Measurements from ENCODE around the gene HS3ST6.
"Not testable (repeated sequence)": the region's sequence is repeated elsewhere in the genome, so short reads cannot be mapped to it uniquely, and the experiment has no call there.

HS3ST6 gene

DNA sequence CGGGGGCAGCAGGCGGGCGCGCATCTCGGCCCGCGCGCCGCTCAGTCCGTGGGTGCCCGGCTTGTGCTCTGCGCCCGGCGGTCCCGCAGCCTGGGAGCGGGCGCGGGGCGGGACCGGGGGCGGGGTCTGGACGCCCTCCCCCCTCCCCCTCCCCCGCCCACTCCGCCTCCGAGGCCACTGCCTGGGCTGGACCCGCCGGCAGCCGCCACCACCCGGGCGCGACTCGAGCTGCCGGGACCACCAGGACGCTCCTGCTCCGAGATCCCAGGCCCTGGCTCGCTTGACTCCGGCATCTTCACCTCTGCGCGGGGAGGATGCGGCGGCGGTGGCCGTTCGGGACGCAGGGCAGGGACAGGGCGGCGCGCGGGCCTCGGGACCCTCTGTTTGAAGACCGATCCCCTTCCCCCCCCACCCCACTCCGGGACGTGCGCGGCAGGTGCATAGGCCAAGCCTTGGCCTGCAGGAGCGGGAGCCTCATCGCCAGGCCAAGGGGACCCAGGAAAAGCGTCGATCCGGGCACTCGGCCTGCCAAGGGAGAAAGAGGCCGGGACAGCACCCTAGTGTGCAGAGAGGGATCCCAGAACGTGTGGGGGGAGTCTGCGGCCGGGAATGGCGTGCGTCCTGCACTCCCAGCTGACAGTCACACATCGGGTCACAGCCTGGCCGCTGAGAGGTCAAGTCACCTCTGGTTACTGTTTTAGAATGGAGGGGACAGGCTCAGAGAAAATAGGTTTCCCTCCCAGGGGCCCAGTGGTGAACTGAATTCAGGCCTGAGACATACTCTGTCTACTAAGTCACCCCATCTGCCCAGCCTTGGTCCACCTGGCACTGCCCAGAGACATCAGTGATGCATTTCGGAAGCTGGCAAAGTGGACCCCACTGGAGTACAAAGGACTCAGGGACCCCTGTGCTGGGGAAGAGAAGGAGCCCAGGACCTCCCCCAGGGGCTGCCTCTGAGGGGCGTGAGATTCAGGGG is at the start of gene HS3ST6:
Gene HS3ST6 (minus strand): TSS at position 65 of the 976 bp plus-strand sequence. CDS start 92 bp downstream, outside the sequence.
- H3K4me3 ChIP-seq (ENCODE audit: low read length): no peak within 1 kb of the TSS
- H3K36me3 ChIP-seq (ENCODE audit: control insufficient read depth, insufficient read depth, low read length): no peaks in the 10 kb centered on the region
- H3K4me1 ChIP-seq (ENCODE audit: control insufficient read depth, insufficient read depth, low read length): no peaks in the 10 kb centered on the region
- no peak within 1 kb of the TSS for H3K27ac ChIP-seq (ENCODE audit: low read depth, low read length)
- H3K27me3 ChIP-seq (ENCODE audit: control insufficient read depth, insufficient read depth, low read length): peaks cover 34% of the 10 kb centered on the region
- no peak within 1 kb of the TSS for H3K9ac ChIP-seq (ENCODE audit: low read length)

DNA sequence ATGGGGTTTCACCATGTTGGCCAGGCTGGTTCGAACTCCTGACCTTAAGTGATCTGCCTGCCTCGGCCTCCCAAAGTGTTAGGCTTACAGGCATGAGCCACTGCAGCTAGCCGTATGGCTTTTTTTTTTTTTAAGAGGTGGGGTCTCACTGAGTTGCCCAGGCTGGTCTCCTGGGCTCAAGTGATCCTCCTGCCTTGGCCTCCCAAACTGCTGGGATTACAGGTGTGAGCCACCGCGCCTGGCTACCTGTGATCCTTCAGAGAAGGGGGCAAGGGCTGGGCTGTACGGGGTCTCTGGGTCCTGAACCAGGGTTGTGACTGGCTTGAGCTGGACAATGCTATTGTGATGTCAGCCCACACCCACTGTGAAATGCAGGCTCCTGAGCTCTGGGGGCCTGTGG is 48.2 kb upstream of the HS3ST6 start, which contains the start of gene RNF151:
Gene RNF151 (plus strand): TSS at position 397 of the 400 bp plus-strand sequence. CDS start 26 bp downstream, outside the sequence.
- no peaks in the 10 kb centered on the region for H3K27me3 ChIP-seq (ENCODE audit: control insufficient read depth, insufficient read depth, low read length)
- peaks cover 14% of the 10 kb centered on the region for H3K36me3 ChIP-seq (ENCODE audit: control insufficient read depth, insufficient read depth, low read length)
- H3K4me3 ChIP-seq (ENCODE audit: low read length): peak within 1 kb of the TSS; percentile 77
- no peak within 1 kb of the TSS for H3K9ac ChIP-seq (ENCODE audit: low read length)
- peaks cover 14% of the 10 kb centered on the region for H3K4me1 ChIP-seq (ENCODE audit: control insufficient read depth, insufficient read depth, low read length)
- peak within 1 kb of the TSS; percentile 95 for H3K27ac ChIP-seq (ENCODE audit: low read depth, low read length)

GRCh38 chr16:1965396-1966001 is 47.3 kb upstream of the HS3ST6 start:
- Histone ChIP-seq H3K4me1 (ENCODE audit: control insufficient read depth, insufficient read depth, low read length) (peaks cover 15% of the 10 kb centered on the region), H3K27me3 (ENCODE audit: control insufficient read depth, insufficient read depth, low read length) (no peaks in the 10 kb centered on the region), H3K27ac (ENCODE audit: low read depth, low read length) (peak overlapping the region; percentile 95), H3K4me3 (ENCODE audit: low read length) (peak overlapping the region; percentile 77), H3K9ac (ENCODE audit: low read length) (peak overlapping the region; percentile 84), H3K36me3 (ENCODE audit: control insufficient read depth, insufficient read depth, low read length) (peaks cover 16% of the 10 kb centered on the region)

DNA sequence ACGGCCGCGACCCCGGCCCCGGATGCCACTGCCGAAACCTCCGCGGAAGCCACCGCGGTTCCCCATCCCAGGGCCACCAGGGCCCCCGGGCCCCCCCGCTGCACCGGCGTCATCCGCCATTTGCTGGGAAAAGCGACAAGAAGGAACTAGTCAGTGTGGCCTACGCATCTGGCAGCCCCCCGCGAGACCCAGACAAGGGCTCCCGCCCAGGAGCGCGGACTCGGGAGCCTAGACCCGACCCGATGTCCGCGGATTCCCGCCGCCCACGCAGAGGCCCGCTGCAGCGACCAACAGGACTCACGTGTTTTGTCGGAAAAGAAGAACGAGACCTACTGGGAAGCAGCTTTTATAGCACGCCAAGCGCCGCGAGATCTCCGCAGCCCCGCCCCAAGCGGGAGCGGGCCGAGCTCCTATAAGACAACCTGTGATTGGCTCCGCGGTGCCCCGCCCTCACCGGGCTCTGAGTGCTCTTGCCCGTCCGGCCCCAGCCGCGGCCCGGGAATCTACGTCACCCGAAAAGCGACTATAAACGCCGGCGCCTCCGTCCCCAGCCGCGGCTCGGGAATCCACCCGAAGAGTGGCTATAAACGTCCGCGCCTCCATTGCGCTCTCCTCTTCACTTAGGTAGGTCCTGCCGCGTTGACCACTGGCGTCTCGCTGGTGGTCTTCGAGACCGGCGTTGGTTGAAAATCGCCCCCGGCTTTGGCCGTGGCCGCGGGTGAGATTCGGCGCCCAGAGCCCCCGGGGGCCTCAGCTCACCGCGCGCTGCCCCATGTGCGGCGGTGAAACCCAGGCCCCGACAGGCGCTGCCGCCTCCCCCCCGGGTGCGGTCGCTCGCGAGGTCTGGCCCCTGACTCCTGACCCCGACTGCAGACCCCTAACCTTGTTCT is 46.5 kb upstream of the HS3ST6 start, which contains the start of gene RPS2:
Gene RPS2 (minus strand): TSS at position 321 of the 890 bp plus-strand sequence. CDS start 201 bp downstream, at position 120.
- H3K27ac ChIP-seq (ENCODE audit: low read depth, low read length): peak within 1 kb of the TSS; percentile 95
- no peaks in the 10 kb centered on the region for H3K27me3 ChIP-seq (ENCODE audit: control insufficient read depth, insufficient read depth, low read length)
- peak within 1 kb of the TSS; percentile 80 for H3K4me3 ChIP-seq (ENCODE audit: low read length)
- H3K9ac ChIP-seq (ENCODE audit: low read length): peak within 1 kb of the TSS; percentile 84
- H3K4me1 ChIP-seq (ENCODE audit: control insufficient read depth, insufficient read depth, low read length): peaks cover 18% of the 10 kb centered on the region
- H3K36me3 ChIP-seq (ENCODE audit: control insufficient read depth, insufficient read depth, low read length): peaks cover 16% of the 10 kb centered on the region

DNA sequence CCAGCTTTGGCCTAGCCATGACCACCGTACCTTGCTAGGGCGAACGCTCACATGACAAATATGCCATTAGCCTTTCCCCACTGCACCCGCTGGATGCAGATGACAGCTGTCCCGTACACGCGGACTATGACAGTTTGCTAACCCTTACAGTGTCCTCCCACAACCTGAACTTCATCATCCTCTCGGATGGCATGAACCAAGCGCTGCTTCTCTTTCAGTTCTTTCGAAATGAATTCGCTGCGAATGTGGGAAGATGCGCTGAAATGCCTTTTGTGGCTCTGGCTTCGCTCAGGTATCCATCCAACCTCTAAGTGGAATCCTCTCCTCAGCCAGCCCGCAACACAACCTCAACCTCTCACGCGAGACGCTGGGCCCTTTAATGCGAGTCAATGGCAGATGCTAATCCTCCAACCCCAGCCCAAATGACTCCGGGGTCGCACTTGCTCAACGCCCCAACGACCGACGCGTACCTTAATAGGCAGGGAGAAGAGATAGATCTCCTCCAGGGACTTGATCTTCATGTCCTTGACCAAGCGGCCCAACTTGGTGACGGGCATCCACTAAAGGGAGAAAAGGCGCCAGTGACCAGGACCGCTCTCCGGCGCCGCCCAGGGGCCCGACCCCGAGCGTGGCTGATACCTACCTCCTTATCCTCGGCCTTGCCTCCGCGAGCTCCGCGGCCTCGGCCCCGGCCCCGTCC is 45.7 kb upstream of the HS3ST6 start:
- Histone ChIP-seq H3K4me1 (ENCODE audit: control insufficient read depth, insufficient read depth, low read length) (peaks cover 19% of the 10 kb centered on the region), H3K27me3 (ENCODE audit: control insufficient read depth, insufficient read depth, low read length) (no peaks in the 10 kb centered on the region), H3K4me3 (ENCODE audit: low read length) (peak overlapping the region; percentile 80), H3K27ac (ENCODE audit: low read depth, low read length) (peak overlapping the region; percentile 95), H3K9ac (ENCODE audit: low read length) (peak overlapping the region; percentile 59), H3K36me3 (ENCODE audit: control insufficient read depth, insufficient read depth, low read length) (peaks cover 16% of the 10 kb centered on the region)

DNA sequence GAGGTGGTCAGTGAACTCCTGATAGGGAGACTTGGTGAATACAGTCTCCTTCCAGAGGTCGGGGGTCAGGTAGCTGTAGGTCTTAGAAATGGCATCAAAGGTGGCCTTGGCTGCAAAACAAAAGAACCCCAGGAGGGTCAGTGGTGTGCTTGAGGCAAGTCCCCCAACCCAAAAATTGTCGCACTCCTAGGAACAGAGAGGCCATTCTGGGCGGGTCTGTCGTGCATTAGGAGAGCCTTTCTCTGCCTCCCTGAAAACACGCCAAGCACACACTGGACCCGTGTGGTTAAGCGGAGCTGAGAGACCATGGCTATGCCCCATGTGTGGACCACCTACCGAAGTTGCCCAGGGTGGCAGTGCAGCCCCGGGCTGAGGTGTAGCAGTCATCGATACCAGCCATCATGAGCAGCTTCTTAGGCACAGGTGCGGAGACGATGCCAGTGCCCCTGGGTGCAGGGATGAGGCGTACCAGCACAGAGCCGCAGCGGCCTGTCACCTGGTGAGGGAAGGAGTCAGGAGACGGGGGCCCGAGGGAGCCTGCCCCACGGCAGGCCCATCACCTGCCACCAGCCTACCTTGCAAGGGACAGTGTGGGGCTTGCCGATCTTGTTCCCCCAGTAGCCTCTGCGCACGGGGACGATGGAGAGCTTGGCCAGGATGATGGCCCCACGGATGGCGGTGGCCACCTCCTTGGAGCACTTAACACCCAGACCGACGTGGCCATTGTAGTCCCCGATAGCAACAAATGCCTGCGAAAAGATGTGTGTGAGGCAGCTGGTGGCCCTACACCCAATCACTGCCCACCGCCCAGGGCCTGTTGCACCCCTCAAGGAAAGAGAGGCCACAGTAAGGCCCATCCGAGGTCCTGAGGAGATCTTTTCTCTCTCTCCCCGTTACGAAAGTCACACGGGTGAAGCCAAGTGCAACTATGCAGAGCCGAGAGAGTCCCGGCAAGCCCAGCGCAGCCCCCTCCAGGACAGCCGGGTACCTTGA is 44.2 kb upstream of the HS3ST6 start:
- H3K4me1 ChIP-seq (ENCODE audit: control insufficient read depth, insufficient read depth, low read length): peaks cover 22% of the 10 kb centered on the region
- H3K27ac ChIP-seq (ENCODE audit: low read depth, low read length); H3K9ac ChIP-seq (ENCODE audit: low read length); H3K27me3 ChIP-seq (ENCODE audit: control insufficient read depth, insufficient read depth, low read length); H3K4me3 ChIP-seq (ENCODE audit: low read length): not testable (repeated sequence)
- H3K36me3 ChIP-seq (ENCODE audit: control insufficient read depth, insufficient read depth, low read length): peaks cover 16% of the 10 kb centered on the region

DNA sequence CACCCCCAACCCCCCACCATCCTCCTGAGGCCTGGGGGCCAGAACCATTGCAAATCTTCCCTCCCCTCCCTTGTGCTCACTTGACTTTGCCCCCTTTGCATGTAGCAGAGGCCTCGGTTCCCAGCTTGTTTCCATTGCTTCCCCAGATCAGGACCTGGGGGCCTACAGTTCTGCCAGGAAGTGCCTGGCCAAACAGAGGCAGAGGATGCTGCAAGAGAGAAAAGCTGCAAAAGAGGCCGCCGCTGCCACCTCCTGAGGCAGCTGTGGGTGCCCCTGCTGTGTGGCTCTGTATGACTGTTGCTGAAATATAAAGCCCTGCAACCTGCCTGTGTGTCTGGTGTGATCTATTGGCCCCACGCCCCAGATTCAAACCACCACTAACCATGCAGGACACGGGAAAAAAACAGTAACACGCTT is 43.4 kb upstream of the HS3ST6 start:
- Histone ChIP-seq H3K9ac (ENCODE audit: low read length) (no peak overlapping the region), H3K27me3 (ENCODE audit: control insufficient read depth, insufficient read depth, low read length) (no peaks in the 10 kb centered on the region), H3K4me1 (ENCODE audit: control insufficient read depth, insufficient read depth, low read length) (peaks cover 22% of the 10 kb centered on the region), H3K27ac (ENCODE audit: low read depth, low read length) (no peak overlapping the region), H3K4me3 (ENCODE audit: low read length) (no peak overlapping the region), H3K36me3 (ENCODE audit: control insufficient read depth, insufficient read depth, low read length) (peaks cover 16% of the 10 kb centered on the region)

- no peak overlapping the region for H3K27ac ChIP-seq (ENCODE audit: low read depth, low read length)
- no peaks in the 10 kb centered on the region for H3K27me3 ChIP-seq (ENCODE audit: control insufficient read depth, insufficient read depth, low read length)
- peaks cover 16% of the 10 kb centered on the region for H3K36me3 ChIP-seq (ENCODE audit: control insufficient read depth, insufficient read depth, low read length)
- H3K4me3 ChIP-seq (ENCODE audit: low read length): peak overlapping the region; percentile 84
- peaks cover 22% of the 10 kb centered on the region for H3K4me1 ChIP-seq (ENCODE audit: control insufficient read depth, insufficient read depth, low read length)
- H3K9ac ChIP-seq (ENCODE audit: low read length): no peak overlapping the region
These were observed 42.7 kb upstream of the HS3ST6 start for GRCh38 chr16:1960665-1961630.

DNA sequence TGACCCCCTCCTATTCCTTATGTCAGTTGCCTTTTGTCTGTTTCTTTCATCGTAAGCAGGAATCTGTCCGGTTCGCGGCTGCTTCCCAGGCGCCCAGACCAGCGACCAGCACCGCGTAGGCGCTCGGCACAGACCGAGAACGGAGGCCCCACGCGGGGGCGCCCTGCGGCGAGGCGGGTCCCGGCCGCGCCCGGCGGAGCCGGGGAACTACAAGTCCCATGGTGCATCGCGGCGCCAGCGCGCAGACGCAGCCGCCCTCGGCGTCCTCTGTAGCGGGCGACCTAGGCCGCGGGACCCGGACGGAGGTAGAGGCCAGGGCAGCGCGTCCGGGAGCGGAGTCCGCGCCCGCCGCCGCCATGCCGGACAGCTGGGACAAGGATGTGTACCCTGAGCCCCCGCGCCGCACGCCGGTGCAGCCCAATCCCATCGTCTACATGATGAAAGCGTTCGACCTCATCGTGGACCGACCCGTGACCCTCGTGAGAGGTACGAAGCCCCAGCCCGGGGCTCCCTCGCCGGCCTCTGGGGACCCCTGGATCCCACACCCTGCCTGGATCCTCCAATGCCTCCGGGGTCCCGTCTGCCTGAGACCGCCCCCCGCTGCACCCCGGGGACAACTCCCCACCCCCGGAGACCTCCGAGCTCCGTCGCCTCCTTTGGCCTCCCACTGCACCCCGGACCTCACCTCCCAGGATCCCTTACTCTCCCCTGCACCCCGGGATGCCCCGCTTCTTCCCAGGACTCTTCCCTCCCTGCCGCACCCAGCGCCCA is 41.2 kb upstream of the HS3ST6 start, which contains the start of gene NDUFB10:
Gene NDUFB10 (plus strand): TSS at position 270 of the 771 bp plus-strand sequence. CDS start 87 bp downstream, at position 357.
- Histone ChIP-seq H3K27ac (ENCODE audit: low read depth, low read length) (peak within 1 kb of the TSS; percentile 89), H3K4me1 (ENCODE audit: control insufficient read depth, insufficient read depth, low read length) (peaks cover 16% of the 10 kb centered on the region), H3K36me3 (ENCODE audit: control insufficient read depth, insufficient read depth, low read length) (peaks cover 16% of the 10 kb centered on the region), H3K27me3 (ENCODE audit: control insufficient read depth, insufficient read depth, low read length) (no peaks in the 10 kb centered on the region), H3K9ac (ENCODE audit: low read length) (peak within 1 kb of the TSS; percentile 90), H3K4me3 (ENCODE audit: low read length) (peak within 1 kb of the TSS; percentile 84)
